KBM-7 (cell line): Measurements from ENCODE around the gene TUBB1.

ENCODE experiments used
- DNase-seq: peaks from one replicate; pipeline ENCODE4 v3.0.0-alpha.2; 2015
- in situ Hi-C: fragments of 300-500 bp; cut with MboI; formaldehyde crosslinking; loops from 2 replicates; pipeline ENCODE4 v1.14.3; 2020; ENCODE audit warnings: low sequenced_read_pairs, low pct_unique_long_range_greater_than_20kb, mixed read lengths

TUBB1 gene

GRCh38 chr20:59063358-59064213 lies 44.4 kb downstream of the TUBB1 start:
- no peak for DNase-seq
- in situ Hi-C loops = no loop called here

GRCh38 chr20:59064214-59064722 lies 45.0 kb downstream of the TUBB1 start:
- no peak for DNase-seq
- in situ Hi-C loops = no loop called here

GRCh38 chr20:59068534-59068933 lies 49.3 kb downstream of the TUBB1 start:
- in situ Hi-C loops = no loop called here
- DNase-seq = no peak

- in situ Hi-C loops = no loop called here
- no peak for DNase-seq
Observed at GRCh38 chr20:59069026-59069425, 49.8 kb downstream of the TUBB1 start.

- DNase-seq = peak; percentile 7
- in situ Hi-C loops = no loop called here
Observed at GRCh38 chr20:59071216-59071615, 52.0 kb downstream of the TUBB1 start.

GRCh38 chr20:59073582-59073981 lies 54.4 kb downstream of the TUBB1 start:
- in situ Hi-C loops = no loop called here
- DNase-seq = no peak

GRCh38 chr20:59074456-59074855 lies 55.2 kb downstream of the TUBB1 start:
- DNase-seq = no peak
- in situ Hi-C loops = no loop called here

- DNase-seq = no peak
- in situ Hi-C loops = no loop called here
Observed at GRCh38 chr20:59075934-59076508, 56.8 kb downstream of the TUBB1 start.
